Measurements from ENCODE around the gene KLRC4. TPM values are rescaled to one million over a fixed set of nuclear protein-coding genes. Genes with fewer than 3 reads are reported as not detected.
"Not testable (repeated sequence)": the region's sequence is repeated elsewhere in the genome, so short reads cannot be mapped to it uniquely, and the experiment has no call there.

Gene KLRC4
- total RNA-seq, 2 experiments from 2014 or later, result 3.6 to 4.9 TPM

DNA sequence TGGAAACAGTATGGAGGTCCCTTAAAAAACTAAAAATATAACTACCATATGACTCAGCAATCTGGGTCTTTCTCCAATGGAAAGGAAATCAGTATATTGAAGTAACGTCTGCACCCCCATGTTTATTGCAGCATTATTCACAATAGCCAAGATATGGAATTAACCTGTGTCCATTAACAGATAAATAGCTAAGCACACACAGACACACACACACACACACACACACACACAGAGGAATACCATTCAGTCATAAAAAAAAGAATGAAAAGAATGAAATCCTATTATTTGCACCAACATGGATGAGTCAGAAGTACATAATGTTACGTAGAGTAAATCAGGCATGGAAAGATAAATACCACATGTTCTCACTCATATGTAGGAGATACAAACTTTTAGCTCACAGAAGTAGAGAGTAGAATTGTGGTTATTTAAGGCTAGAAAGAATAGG, 24.4 kb downstream of the KLRC4 start:
- H3K36me3 Mint-ChIP-seq (ENCODE audit: low read depth), result peaks cover 79% of the 10 kb centered on the region
- CTCF ChIA-PET, result interaction anchor here (0.8 to 3.0 kb wide), 3 partner anchors 19 to 170 kb away, joined by 3 to 30 read pairs (median 3); no protein-coding TSS in a partner anchor
- no peaks in the 10 kb centered on the region for H3K27me3 Mint-ChIP-seq (ENCODE audit: low read depth)
- DNase-seq (no peak), ATAC-seq (peak; percentile 35)
- H3K9me3 Mint-ChIP-seq (ENCODE audit: insufficient read depth), result no peaks in the 10 kb centered on the region
- H3K27ac Mint-ChIP-seq, result peak overlapping the region; percentile 83
- H3K4me1 Mint-ChIP-seq (ENCODE audit: low read depth), result peaks cover 57% of the 10 kb centered on the region
- POLR2A ChIA-PET, result interaction anchor here (0.6 to 6.0 kb wide), 11 partner anchors 11 to 714 kb away, joined by 3 to 140 read pairs (median 8); partner anchors contain the start of genes CD69 and KLRC4
- H3K4me3 Mint-ChIP-seq, result peak overlapping the region; percentile 70

DNA sequence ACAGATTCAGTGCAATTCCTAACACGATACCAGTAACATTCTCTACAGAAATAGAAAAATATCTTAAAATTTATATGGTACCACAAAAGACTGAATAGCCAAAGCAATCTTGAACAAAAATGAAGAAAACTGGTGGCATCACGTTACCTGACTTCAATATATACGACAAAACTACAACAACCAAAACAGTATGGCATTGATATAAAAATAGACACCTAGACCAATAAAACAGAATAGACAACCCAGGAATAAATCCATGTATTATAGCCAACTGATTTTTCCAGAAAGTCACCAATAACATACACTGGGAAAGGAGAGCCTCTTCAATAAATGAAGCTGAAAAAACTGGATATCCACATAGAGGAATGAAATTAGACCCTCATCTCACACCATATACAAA, 25.4 kb downstream of the KLRC4 start:
- DNase-seq (no peak), ATAC-seq (no peak)
- ChIA-PET CTCF (interaction anchor here (0.9 to 3.0 kb wide), 2 partner anchors 18 to 171 kb away, joined by 3 to 30 read pairs; no protein-coding TSS in a partner anchor), POLR2A (interaction anchor here (0.6 to 6.0 kb wide), 4 partner anchors 9 to 624 kb away, joined by 3 to 140 read pairs (median 66); partner anchors contain the start of gene CD69)
- Mint-ChIP-seq H3K36me3 (ENCODE audit: low read depth) (peaks cover 83% of the 10 kb centered on the region), H3K9me3 (ENCODE audit: insufficient read depth) (no peaks in the 10 kb centered on the region), H3K4me1 (ENCODE audit: low read depth) (peaks cover 59% of the 10 kb centered on the region), H3K27me3 (ENCODE audit: low read depth) (no peaks in the 10 kb centered on the region), H3K4me3 (peak overlapping the region; percentile 70), H3K27ac (peak overlapping the region; percentile 83)

DNA sequence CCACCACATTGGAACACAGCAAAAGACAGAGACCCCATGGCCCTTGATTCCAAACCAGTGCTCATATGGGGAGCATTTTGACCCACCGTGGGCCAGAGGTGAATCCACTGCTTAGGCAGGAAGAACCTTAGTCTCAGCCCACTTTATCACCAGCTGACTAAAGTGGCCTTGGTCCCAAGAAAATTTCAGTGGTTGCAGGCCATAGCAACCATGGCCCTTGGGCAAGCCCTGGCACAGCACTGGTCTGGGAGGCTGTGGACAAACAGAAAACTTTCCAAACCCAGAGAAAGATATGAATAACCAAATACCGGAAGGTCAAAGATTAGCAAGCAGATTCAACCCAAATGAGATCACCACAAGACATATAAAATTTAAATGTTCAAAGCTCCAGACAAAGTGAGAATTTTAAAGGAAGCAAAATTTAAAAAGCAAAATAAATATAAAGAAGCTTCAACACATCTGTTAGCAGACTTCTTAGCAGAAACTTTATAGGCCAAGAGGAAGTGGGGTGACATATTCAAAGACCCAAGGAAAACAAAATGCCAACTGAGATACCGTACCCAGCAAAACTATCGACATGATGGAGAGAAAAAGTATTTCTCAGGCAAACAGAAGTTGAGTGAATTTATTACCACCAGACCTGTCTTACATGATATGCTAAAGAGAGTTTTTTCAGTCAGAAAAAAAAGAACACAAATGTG, 27.5 kb downstream of the KLRC4 start:
- Mint-ChIP-seq H3K4me1 (ENCODE audit: low read depth) (peaks cover 73% of the 10 kb centered on the region), H3K9me3 (ENCODE audit: insufficient read depth) (no peaks in the 10 kb centered on the region), H3K4me3 (peak overlapping the region; percentile 70), H3K27ac (peak overlapping the region; percentile 94), H3K27me3 (ENCODE audit: low read depth) (no peaks in the 10 kb centered on the region), H3K36me3 (ENCODE audit: low read depth) (peaks cover 84% of the 10 kb centered on the region)
- ATAC-seq, result peak; percentile 33
- CTCF ChIA-PET, result interaction anchor here (0.9 to 2.0 kb wide), 4 partner anchors 8 to 146 kb away, joined by 3 to 16 read pairs (median 5); no protein-coding TSS in a partner anchor
- POLR2A ChIA-PET, result interaction anchor here (0.8 to 2.8 kb wide), 11 partner anchors 9 to 623 kb away, joined by 3 to 14 read pairs (median 5); no protein-coding TSS in a partner anchor
- DNase-seq, result no peak

DNA sequence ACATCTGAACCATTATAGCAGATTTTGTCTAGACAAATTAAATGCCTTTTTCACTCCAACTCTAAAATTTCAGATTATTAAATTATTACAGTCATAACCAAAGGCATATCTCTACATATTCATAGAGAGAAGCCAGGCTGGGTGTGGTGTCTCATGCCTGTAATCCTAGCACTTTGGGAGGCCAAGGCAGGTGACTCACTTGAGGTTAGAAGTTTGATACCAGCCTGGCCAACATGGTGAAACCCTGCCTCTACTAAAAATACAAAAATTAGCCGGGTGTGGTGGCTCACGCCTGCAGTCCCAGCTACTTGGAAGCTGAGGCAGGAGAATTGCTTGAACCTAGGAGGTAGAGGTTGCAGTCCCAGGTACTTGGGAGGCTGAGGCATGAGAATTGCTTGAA, 30.8 kb downstream of the KLRC4 start:
- peaks cover 79% of the 10 kb centered on the region for H3K36me3 Mint-ChIP-seq (ENCODE audit: low read depth)
- DNase-seq; H3K27me3 Mint-ChIP-seq (ENCODE audit: low read depth); H3K27ac Mint-ChIP-seq; H3K9me3 Mint-ChIP-seq (ENCODE audit: insufficient read depth); H3K4me3 Mint-ChIP-seq; ATAC-seq; CTCF ChIA-PET: not testable (repeated sequence)
- POLR2A ChIA-PET, result interaction anchor here (0.9 kb wide), 1 partner anchor 13 kb away, joined by 5 read pairs; no protein-coding TSS in a partner anchor
- peaks cover 73% of the 10 kb centered on the region for H3K4me1 Mint-ChIP-seq (ENCODE audit: low read depth)

DNA sequence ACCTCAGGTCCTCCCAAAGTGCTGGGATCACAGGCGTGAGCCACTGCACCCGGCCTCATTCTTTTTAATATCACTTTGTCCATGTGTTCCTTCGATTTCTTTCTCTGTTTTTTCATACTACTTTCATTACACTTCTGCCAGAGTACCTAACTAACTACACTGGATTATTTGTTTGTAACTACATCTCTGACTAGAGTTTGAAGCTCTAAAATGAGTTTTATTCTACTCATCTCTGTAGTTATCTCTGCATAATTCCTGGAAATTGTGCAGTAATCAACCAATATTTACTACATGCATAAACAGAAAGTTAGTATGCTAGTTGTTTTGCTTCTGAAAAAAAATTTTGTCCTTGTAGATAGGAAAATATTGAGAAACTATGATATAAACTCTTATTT, 34.9 kb downstream of the KLRC4 start:
- H3K4me1 Mint-ChIP-seq (ENCODE audit: low read depth), result peaks cover 75% of the 10 kb centered on the region
- H3K27me3 Mint-ChIP-seq (ENCODE audit: low read depth), result no peaks in the 10 kb centered on the region
- ATAC-seq (no peak), DNase-seq (no peak)
- H3K9me3 Mint-ChIP-seq (ENCODE audit: insufficient read depth), result peaks cover 5% of the 10 kb centered on the region
- peak overlapping the region; percentile 27 for H3K4me3 Mint-ChIP-seq
- ChIA-PET POLR2A (interaction anchor here (0.6 to 2.2 kb wide), 6 partner anchors 8 to 179 kb away, joined by 3 to 13 read pairs (median 4); no protein-coding TSS in a partner anchor), CTCF (interaction anchor here (1.5 to 3.8 kb wide), 4 partner anchors 8 to 138 kb away, joined by 4 to 25 read pairs (median 8); no protein-coding TSS in a partner anchor)
- peaks cover 78% of the 10 kb centered on the region for H3K36me3 Mint-ChIP-seq (ENCODE audit: low read depth)
- peak overlapping the region; percentile 48 for H3K27ac Mint-ChIP-seq

DNA sequence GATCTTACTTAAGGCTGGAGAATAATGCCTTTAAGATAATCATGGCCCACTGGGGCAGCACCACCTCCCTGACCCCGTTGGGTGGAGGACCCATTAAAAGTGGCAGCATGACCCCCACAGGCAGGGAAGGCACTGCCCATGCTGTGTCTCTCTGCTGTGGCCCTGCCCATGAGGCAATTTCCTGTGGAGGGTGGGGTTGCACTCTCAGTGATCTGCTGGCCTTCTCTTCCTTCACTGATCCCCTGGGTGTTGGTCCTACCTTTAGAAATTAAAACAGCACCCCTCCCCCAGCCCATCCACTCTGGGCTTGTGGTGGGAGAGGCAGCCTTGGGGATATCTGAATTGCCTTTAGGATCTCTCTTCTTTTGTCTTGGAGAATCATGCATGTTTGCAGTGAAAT, 37.0 kb downstream of the KLRC4 start:
- Mint-ChIP-seq H3K9me3 (ENCODE audit: insufficient read depth) (peaks cover 11% of the 10 kb centered on the region), H3K36me3 (ENCODE audit: low read depth) (peaks cover 81% of the 10 kb centered on the region), H3K4me3 (peak overlapping the region; percentile 26), H3K27ac (peak overlapping the region; percentile 64), H3K4me1 (ENCODE audit: low read depth) (peaks cover 63% of the 10 kb centered on the region), H3K27me3 (ENCODE audit: low read depth) (no peaks in the 10 kb centered on the region)
- ATAC-seq (peak; percentile 76), DNase-seq (peak; percentile 58)
- CTCF ChIA-PET, result no interaction called here
- POLR2A ChIA-PET, result interaction anchor here (1.0 to 1.2 kb wide), 2 partner anchors 9 kb away, joined by 3 to 5 read pairs; no protein-coding TSS in a partner anchor

DNA sequence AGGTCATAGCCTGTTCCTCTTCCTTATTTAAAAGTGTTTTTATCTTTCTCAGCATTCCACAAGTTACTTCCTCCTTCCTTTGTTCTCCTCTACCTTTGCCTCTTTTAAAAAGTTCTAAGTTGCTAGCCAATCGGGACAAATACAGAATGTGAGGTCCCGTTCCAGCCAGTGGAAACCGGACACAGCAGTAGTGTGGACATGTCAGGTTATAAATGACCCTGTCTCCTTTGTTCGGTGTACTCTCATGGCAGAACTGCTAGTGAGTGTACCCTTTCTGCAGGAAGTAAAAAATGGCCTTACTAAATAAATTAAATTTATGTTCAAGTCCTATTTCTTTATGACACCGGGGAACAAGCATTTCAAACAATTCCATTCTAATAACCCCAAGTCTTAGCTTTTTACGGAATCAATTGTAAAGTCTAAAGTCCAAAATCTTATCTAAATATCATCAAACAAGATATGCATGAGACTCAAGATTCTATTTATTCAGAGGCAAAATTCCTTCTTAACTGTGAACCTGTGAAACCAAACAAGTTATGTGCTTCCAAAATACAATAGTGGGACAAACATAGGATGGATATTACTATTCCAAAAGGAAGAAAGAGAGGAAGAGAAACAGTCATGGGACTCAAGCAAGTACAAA, 37.5 kb downstream of the KLRC4 start:
- H3K4me3 Mint-ChIP-seq; ATAC-seq; DNase-seq; POLR2A ChIA-PET; CTCF ChIA-PET; H3K27me3 Mint-ChIP-seq (ENCODE audit: low read depth): not testable (repeated sequence)
- Mint-ChIP-seq H3K36me3 (ENCODE audit: low read depth) (peaks cover 81% of the 10 kb centered on the region), H3K9me3 (ENCODE audit: insufficient read depth) (peaks cover 11% of the 10 kb centered on the region), H3K4me1 (ENCODE audit: low read depth) (peaks cover 61% of the 10 kb centered on the region), H3K27ac (peak overlapping the region; percentile 73)

DNA sequence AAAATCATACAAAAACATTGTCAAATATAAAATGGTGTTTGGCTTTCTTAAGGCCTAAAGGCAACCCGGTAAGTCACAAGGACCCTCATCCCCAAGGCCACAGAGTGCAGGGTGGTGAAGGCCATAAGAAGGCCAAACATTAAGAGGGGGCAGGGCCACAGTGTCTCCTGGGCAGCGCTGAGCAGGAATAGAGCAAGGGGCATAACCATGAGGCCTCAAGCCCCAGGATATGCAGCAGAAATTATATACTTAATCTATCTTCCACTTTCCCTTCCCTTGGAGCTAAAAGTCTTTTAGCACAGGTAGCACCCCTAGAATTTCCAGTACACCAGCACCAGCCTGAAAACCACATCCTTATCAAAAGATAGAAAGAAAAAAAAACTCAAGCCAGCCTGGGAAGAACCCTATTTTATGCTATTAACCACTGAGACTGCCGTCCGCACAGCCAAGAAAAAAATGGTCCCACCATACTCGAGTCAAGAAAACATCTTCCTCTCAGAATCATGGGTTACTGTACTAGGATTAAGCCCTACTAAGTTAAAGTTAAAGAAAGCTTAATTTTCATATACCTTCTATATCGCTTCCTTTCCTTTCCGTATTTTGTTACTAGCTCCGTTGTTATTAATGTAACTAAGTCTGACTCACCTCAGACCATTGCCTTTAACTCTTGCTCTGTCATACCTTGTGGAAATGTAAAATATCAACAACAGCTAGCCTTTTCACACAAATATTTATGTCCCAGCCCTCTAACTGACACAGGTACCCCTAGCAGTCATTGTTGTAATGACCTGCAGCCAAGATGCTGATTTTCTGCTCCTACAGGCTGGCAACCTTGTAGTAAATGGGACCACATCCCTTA, 39.8 kb downstream of the KLRC4 start:
- Mint-ChIP-seq H3K36me3 (ENCODE audit: low read depth) (peaks cover 73% of the 10 kb centered on the region), H3K4me1 (ENCODE audit: low read depth) (peaks cover 51% of the 10 kb centered on the region), H3K27ac (peak overlapping the region; percentile 96), H3K4me3 (peak overlapping the region; percentile 75), H3K27me3 (ENCODE audit: low read depth) (no peaks in the 10 kb centered on the region), H3K9me3 (ENCODE audit: insufficient read depth) (peaks cover 6% of the 10 kb centered on the region)
- ATAC-seq (peak; percentile 15), DNase-seq (no peak)
- ChIA-PET POLR2A (interaction anchor here (0.6 to 1.5 kb wide), 7 partner anchors 17 to 188 kb away, joined by 3 to 4 read pairs (median 3); no protein-coding TSS in a partner anchor), CTCF (interaction anchor here (0.7 to 1.3 kb wide), 4 partner anchors 22 to 191 kb away, joined by 3 to 4 read pairs (median 4); no protein-coding TSS in a partner anchor)

DNA sequence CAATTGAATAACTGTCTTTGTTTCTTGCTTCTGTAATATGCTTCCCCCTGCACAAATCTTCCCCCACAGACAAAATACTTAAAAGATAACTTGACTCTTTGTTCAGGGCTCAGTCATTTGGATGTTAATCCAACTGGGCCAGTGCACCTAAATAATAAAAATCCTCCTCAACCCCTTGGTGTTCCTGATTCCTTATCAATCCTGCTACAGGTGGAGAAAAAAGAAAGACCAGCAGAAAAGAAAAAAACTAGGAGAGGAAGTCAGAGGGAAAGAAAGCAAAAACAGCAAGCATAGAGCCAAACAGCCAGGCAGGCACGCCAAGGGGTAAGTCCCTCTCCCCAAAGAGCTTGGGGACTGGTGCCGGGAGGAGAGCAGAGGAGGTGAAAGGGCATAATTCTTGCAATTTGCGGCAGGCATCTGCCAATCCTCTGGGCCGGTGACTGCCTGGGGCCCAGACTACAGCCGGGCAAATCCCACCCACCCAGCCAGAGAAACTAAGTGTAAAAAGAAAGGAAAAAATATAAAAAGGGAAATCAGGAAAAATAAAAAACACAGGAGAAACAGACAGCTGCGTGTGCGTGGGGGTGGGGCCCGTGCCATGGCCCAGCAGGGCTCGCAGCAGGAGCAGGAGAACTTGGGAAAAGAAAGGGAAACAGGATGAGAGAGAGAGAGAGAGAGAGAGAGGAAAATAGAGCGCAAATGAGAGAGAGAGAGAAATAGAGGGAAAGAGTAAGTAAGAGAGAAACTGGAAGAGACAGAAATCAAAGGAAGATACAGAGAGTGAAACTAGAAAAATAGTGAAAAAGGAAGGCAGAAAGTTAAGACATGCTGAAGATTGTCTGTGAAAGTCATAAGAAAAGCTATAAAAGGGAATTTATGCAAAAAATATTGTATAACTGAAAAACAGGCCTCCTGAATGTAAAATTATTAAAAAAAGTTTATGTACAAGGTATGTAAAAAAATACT, 41.1 kb downstream of the KLRC4 start:
- peaks cover 61% of the 10 kb centered on the region for H3K36me3 Mint-ChIP-seq (ENCODE audit: low read depth)
- ChIA-PET CTCF (interaction anchor here (1.7 to 4.2 kb wide), 2 partner anchors 24 to 189 kb away, joined by 4 to 31 read pairs; no protein-coding TSS in a partner anchor), POLR2A (interaction anchor here (0.6 to 5.4 kb wide), 8 partner anchors 19 to 191 kb away, joined by 3 to 48 read pairs (median 3); no protein-coding TSS in a partner anchor)
- peaks cover 6% of the 10 kb centered on the region for H3K9me3 Mint-ChIP-seq (ENCODE audit: insufficient read depth)
- no peaks in the 10 kb centered on the region for H3K27me3 Mint-ChIP-seq (ENCODE audit: low read depth)
- H3K4me3 Mint-ChIP-seq, result peak overlapping the region; percentile 29
- DNase-seq (no peak), ATAC-seq (no peak)
- peak overlapping the region; percentile 74 for H3K27ac Mint-ChIP-seq
- H3K4me1 Mint-ChIP-seq (ENCODE audit: low read depth), result peaks cover 38% of the 10 kb centered on the region

DNA sequence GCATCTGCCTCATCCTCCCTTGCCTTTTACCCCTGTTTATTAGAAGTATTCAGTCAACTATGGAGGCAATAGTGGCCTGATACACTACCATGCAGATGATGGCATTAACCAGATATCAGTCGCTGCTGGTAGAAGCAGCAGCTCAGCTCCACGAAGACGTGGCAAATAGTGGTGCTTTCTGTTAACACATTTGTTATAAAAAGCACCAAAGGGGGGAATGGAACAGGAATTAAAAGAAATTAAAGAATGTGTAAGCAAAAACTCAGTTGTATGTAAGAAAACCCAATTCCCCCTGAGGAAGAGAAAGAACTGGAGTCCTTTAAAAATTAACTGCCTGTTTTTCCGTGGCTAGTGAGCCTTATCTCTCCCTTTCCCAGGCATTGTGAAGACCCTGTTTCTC, 41.8 kb downstream of the KLRC4 start:
- not testable (repeated sequence) for DNase-seq; ATAC-seq; H3K9me3 Mint-ChIP-seq (ENCODE audit: insufficient read depth); H3K27me3 Mint-ChIP-seq (ENCODE audit: low read depth); H3K4me3 Mint-ChIP-seq
- Mint-ChIP-seq H3K36me3 (ENCODE audit: low read depth) (peaks cover 60% of the 10 kb centered on the region), H3K27ac (peak overlapping the region; percentile 74), H3K4me1 (ENCODE audit: low read depth) (peaks cover 33% of the 10 kb centered on the region)
- ChIA-PET CTCF (interaction anchor here (0.9 to 4.2 kb wide), 20 partner anchors 8 to 301 kb away, joined by 3 to 31 read pairs (median 8); no protein-coding TSS in a partner anchor), POLR2A (interaction anchor here (1.2 to 5.4 kb wide), 5 partner anchors 20 to 191 kb away, joined by 3 to 48 read pairs (median 4); no protein-coding TSS in a partner anchor)
